GM21619 (cell line): ENCODE measurements around the gene MIB2.
A peak's percentile ranks its signal among the peaks of the same experiment; 100 is the strongest.
"Not testable (repeated sequence)": the region's sequence is repeated elsewhere in the genome, so short reads cannot be mapped to it uniquely, and the experiment has no call there.

Source experiments
- ATAC-seq: cut with Tn5 transposase; IDR thresholded peaks from one replicate; pipeline ENCODE4 v1.9.1; 2021; ENCODE audit not compliant: unreplicated experiment

The MIB2 gene

DNA sequence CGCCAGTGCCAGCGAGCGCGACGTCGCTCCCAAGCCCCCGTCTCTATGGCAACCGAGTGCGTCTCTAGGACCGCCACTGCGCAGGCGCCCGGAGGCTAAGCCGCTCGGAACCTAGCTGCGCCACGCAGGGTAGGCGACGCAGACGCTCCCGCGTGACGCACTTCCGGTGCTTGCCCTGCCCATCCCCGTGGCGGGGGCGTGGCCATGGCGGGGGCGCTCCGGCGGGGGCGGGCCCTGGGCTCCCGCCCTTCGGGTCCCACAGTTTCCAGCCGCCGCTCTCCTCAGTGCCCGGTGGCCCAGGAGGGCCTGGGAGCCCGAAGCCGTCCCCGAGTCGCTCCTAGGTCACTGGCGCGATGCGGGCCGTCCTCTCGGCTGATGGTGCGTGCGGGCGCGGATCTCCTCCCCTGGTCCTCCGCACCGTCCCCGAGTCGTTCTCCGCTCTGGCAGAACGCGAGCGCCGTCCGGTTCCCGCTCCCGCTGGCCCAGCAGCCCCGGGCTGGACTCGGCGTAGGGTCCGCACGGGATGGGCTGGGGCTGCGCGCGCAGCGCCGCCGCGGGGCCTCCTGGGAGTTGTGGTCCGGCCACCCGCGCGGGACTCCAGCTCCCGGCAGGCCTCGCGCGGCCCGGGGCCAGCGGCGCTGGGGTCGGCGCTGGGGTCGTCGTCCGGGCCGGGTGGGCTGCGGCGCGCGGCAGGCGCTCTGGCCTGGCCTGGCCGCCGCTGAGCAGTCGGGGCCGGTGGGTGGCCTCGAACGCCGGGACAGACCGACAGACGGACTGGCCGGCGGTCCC lies at the start of gene MIB2:
MIB2 (plus strand) TSS at position 245 of the 789 bp plus-strand sequence. CDS start 7,953 bp downstream, outside the sequence.
- peak; percentile 77 for ATAC-seq

DNA sequence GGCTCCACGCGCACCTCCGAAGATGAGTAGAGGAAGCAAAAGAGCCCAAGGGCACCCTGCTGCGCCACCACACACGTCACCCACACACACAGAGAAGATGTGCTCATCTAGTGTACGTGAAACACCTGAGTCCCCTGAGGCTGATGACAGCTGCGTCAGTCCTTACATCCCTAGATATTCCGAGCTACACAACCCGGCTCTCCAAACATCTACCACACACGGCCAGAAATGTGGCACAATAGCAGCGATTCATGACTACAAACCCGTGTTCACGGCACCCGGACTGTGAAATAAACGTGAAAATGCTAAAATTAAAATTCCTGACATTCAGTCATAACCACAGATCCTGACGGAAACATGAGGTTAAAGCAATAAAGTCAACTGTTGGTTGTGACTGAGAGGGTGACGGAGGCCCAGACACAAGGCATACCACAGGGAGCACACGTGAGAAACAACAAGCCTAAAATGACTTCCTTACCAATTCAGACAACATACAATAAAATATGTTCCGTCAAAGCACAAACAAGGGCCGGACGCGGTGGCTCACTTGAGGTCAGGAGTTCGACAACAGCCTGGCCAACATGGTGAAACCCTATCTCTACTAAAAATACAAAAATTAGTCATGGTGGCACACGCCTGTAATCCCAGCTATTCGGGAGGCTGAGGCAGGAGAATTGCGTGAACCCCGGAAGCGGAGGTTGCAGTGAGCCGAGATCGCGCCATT lies 48.0 kb upstream of the MIB2 start:
- no peak for ATAC-seq

DNA sequence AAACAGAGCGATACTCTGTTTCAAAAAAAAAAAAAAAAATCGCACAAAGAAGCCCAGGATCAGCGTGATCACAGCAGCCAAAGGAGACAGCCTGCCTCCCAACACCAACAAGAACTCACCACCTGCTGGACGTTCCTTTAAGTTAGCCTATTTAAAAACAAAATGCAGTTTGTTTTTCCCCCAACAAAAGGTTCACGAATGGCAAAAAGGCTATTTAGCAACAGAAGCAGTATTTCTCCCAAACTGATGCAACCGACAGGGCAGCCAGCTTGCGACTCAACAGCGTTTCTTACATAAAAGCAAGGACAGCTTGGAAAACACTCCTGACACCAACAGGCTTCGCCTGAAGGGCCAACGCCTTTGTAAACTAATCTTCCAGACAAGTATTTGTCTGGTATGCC lies 47.4 kb upstream of the MIB2 start:
- no peak for ATAC-seq

DNA sequence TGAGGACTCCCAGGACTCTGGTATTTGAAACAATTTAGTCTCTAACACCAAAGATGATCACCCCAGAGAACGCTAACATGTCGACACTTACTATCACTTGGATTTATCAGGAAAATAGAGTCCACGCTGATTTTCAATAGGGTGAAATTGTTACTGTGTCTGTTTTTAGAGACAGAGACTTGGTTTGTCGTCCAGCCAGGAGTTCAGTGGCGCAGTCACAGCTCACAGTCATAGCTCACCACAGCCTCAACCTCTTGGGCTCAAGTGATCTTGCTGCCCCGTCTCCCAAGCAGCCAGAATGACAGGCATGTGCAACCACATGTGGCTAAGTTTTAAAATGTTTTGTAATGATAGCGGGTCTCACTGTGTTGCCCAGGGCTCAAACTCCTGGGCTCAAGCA lies 46.0 kb upstream of the MIB2 start:
- no peak for ATAC-seq

DNA sequence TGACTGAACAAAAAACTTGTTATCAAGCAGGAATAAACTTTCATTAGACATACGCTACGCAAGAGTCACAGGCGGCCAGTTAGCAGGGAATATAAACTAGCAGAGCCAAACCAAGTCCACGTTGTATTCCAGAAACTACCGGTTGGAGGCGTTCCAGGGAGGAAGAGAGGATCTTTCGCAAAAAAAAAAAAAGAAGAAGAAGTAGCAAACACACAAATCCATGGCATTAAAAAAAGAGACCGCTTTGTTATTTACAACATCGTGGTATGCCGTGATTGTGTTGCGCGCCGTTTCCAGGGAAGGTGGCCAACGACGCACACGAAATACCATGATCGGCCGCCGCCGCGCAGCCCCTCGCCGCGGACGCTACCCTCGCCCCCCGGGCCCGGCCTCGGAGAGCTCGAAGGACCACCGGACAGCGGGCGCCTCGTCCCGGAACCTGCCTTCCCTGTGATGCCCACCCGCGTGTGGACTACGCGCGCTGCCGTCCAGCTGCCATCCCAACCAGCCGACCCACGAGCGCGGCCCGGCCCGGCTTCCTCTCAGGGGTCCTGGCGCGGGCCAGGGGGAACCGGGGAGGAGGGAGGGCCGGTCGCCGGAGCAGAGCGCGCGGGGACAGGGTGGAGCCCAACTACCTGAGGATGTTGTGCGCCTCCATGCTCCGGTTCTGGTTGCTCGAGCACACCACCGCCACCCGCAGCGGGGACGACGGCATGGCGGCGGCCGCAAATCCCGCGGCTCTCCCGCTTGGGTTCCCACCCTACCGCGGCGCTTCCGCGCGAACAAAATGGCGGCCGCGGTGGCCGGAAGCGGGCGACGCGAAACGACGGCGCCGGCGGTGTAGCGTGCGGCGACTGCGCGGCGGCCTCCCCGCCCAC lies 41.2 kb upstream of the MIB2 start:
- ATAC-seq: peak; percentile 51

DNA sequence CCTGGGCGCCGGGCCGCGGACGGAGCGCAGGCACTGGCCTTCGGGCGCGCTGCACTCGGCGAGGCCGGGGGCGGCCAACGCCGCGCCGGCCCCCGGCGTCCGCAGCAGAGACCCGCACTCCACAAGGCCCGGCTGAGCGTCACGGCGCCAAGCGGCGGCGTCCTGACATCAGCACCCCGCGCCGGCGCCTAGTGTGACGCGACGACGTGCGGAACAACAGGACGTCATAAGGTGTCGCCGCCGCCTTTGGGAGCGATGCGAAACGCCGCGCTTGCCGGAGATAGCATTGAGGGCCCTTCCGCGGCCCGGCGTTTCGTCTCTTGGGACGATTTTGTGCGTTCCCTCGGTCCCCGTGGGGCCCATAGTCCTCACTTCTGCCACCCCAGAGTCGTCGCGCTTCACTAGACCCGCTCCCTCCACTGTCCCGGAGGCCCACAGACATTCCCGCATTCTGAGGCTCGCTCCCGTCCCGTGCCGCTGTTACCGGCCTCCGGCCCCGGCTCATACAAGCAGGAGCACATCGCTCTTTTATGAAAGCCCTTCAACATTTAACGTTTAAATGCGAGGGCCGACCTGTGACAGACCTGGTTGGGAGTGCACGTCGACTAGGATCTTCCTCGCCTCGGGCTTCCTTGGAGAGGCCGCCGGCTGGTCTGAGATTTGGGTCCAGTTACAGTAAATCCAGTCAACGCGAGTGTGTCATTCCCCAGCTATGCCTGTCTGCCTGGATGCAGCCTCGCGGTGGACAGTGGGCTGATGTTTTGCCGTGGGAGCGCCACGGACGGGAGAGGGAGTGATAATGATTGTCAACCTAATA lies 40.4 kb upstream of the MIB2 start, which contains the start of gene SSU72:
SSU72 (minus strand) TSS at position 143 of the 817 bp plus-strand sequence. CDS start 306 bp downstream, outside the sequence.
- ATAC-seq: peak; percentile 72

DNA sequence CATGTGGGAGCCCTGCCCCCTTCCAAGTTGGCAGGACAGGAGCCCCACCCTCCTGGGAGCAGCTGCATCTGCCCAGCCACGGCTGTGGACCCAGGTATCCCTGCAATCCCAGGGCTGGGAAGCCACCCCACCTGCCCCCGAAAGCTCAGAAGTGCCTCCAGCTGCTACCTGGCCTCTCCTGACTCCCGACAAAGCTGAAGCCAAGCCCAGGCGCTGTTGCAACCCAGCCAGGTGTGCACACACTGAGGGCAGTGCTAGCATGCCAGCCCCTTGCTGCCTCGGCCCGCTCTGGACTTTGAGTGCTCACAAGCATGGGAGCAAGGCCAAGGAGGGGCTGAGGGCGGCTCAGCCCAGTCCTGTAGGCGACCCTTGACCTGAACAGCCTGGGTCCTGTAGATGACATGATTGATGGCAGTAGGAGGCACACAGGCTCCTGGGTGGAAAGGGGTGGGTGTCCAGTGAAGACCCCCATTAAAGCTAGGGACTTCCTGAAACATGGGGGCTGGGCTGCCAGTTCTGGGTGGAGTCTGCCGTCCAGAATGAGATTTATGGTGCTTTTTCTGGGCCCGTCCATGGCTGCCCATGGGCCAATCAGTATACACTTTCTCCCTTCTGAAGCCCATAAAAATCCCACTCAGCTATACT lies 37.8 kb upstream of the MIB2 start:
- no peak for ATAC-seq

DNA sequence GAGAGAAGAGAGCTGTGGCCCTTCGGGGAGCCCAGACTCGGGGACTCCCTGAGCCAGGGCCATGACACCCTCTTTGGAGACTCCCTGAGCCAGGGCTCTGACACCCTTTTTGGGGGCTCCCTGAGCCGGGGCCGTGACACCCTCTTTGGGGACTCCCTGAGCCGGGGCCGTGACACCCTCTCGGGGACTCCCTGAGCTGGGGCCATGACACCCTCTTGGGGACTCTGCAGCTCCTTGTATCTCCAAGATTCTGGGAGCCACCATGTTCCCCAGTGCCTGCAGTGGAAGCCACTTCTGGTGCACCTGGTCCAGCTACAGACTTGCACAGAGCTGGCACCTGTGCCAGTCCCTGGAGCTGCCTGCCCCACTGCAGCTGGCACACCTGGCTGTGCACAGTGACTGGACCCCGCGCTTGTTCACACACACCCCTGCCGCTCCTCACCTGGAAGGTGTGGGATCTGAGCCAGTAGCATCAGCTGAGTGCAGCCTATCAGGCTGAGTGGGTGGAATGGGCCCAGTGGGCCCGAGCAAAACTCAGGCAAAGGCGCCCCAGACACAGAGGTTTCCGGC lies 36.8 kb upstream of the MIB2 start:
- no peak for ATAC-seq

DNA sequence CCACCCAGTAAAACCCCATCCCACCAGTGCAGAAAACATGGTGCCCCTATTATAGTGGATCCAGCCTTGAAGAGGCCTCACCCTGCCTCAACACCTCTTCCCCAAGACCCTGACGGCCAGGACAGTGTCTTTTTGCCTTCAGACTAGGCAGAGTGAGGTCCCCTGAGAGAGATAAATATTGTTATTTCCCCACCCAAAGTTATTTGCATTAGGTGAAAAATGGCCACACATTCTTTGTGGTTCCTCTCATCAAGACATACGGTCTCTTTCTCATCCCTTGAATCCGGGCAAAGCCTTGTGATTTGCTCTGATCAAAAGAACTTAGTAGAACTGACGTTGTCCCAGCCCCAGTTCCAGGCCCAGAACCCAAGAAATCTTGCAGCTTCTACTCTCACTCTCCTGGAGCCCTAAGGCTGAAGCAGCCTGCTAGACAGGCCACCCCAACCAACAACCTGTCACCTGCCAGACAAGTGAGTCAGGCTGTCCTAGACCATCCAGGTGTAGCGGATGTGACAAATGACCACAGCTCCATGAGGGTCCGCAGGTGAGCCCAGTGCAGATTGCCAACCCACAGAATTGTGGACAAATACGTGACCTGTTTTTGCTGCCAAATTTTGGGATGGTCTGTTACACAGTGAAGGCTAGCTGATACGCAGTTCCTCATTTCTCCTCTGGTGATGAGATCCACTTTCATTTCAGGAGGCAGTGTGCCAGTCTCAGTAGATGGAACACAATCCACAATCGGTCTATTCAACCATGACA lies 32.5 kb upstream of the MIB2 start:
- no peak for ATAC-seq

DNA sequence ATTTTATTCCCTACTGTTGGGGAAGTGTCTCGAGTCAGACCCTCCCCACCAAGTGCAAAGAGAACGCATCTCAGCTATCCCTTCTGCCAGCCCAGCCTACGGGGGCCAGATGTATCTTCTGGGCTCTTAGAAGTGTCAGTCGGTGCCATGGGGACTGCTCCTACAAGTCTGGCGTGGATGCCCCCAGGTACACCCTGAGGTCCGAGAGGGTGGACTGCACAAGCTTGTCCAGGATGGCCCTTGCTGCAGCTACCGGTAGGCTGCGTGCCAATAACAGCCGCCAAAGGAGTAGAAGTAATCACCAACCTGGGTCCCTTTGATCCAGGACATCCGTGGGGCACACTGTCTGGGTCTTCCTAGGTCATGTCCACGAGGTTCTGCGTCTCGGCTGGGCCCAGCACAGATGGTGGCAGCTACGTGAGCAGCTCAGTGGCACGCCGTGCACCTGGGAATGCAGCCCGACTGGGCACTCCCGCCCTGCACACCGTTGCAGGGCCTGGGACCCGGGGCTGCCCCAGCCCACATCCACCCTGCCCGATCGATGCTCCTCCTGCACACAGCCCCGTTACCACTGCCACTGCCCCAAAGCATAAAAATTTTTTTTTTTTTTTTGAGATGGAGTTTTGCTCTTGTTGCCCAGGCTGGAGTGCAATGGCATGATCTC lies 31.8 kb upstream of the MIB2 start:
- no peak for ATAC-seq

DNA sequence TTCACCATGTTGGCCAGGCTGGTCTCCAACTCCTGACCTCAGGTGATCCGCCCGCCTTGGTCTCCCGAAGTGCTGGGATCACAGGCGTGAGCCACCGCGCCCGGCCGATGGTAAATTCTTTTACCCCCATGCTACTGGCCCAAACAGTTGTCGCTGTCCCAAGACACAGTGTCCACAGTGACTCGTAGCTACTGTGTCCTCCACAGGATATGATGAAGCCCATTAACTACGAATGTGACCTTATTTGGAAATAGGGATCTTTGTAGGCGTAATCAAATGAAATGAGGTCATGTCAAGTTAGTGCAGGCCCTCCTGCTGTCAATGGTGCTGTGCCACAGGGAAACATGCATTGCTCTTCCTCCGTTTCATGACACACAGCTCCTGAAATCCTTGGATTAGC lies 23.8 kb upstream of the MIB2 start:
- ATAC-seq: no peak

DNA sequence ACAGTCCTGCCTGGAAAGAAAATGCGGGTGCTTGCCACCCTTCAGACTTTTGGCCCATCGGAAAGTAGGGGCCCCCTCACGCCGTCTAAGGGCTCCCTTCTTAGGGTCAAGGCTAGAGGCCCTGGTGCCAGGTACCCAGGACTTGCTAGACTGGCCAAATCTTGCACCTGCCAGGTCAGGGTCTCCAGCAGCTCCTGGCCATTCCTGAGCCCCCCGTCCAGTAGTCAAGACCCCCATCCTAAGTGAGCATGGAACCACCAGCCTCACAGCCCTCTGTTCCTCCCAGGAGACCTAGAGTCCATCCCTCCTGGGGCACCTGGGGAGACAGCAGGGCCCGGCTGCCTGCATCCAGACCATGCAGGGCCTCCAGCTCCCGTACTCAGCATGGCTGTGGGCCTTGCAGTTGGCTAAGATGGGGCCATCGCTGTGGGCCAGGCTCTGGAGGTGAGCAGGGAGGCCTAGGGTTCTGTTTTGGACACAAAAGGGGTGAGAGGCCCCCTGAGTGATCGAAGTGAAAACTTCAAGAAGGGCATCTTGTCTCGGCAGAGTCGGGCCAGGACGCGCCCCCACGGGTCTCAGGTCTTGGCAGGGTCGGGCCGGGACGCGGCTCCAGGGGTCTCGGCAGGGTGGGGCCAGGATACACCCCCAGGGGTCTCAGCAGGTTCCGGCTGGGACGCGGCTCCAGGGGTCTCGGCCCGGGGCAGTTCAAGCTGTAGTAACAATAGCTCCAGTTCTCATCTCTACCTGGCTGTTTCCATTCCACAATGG lies 21.3 kb upstream of the MIB2 start:
- no peak for ATAC-seq

DNA sequence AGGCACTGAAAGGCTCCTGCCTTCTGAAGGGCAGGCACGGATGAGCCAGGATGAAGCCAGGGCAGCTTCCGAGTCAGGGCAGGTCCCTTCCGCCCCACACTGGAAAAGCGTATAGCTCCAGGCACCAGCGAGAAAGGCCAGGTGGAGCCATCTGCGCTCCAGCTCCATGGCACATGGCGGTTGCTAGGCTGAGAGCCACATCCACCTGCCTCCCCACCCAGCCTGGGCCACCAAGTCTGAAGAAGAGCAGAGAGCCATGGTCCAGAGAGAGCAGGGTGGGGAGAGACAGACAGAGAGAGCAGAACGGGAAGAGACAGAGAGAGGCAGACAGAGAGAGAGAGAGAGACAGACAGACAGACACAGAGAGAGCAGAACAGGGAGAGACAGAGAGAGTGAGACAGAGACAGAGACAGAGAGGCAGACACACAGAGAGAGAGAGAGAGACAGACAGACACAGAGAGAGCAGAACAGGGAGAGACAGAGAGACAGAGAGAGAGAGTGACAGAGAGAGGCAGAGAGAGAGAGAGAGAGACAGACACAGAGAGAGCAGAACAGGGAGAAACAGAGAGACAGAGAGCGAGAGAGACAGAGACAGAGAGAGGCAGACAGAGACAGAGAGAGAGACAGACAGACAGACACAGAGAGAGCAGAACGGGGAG lies 20.6 kb upstream of the MIB2 start:
- ATAC-seq: no peak

DNA sequence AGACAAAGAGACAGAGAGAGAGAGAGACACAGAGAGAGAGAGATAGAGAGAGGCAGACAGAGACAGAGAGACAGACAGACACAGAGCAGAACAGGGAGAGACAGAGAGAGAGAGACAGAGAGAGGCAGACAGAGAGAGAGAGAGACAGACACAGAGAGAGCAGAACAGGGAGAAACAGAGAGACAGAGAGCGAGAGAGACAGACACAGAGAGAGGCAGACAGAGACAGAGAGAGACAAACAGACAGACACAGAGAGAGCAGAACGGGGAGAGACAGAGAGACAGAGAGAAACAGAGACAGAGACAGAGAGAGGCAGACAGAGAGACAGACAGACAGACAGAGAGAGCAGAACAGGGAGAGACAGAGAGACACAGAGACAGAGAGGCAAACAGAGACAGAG lies 20.0 kb upstream of the MIB2 start:
- not testable (repeated sequence) for ATAC-seq

DNA sequence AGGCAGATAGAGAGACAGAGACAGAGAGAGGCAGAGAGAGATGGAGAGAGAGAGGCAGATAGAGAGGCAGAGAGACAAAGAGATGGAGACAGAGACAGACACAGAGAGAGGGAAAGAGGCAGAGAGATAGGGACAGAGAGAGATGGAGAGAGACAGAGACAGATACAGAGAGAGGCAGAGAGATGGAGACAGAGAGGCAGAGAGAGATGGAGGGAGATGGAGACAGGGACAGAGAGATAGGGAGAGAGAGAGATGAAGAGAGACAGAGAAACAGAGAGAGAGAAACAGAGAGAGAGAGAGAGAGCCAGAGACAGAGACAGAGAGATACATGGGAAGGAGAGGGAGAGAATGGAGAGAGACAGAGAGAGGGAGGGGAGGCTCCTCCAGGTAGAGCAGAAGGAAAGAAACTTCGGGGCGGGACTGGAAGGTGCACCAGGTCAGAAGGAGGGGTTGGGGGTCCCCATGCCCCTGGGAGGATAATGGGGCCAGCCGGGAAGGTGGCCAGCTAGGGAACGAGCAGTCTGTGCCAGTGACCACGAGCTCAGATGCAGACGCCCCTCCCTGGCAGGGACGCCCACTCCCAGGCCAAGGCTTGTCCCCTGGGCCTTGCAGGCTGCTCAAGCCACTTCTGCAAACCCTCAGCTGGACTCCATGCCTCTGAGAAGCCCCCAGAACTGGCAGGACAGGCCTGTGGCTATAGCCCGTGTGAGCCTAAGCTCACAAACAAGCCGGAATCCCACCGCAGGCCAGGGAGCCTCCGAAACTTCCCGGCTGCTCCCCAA lies 18.6 kb upstream of the MIB2 start:
- no peak for ATAC-seq

DNA sequence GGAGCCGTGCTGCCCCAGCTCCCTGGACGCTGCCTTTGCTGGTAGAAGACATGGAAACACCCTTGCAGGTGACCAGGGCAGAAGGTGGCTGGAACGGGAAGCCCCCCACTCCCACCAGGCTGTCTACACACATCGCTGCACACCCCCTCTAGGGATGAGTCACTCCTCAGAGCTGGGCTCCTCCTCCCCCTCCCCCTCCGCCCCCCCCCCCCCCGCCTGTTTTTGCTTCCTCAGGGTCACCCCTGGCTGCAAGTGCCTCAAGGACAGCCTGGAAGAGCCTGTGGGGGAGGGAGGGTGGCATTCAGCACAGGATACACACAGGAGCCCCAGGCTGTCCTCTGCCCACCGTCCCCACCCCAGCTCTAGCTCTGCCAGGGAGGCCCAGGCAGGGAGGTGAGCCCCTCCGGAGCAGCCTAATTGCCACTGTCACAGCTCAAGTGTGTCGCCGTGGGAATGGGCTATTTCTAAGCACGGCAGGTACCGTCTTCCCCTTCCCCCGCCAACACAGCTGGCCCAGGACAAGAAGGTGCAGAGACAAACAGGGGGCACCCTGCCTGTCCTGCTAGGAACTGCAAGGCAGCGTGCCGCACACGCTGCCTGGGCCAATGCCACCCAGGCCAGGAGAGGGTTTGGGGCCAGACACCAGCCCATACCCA lies 17.9 kb upstream of the MIB2 start:
- ATAC-seq: no peak
